Measurements from ENCODE around the gene CACNA1S. TPM values are rescaled to one million over a fixed set of nuclear protein-coding genes. Genes with fewer than 3 reads are reported as not detected.

CACNA1S gene
- total and polyA plus RNA-seq, 2 experiments from 2014 or later: not detected

GRCh38 chr1:201077116-201077515 is 35.1 kb downstream of the CACNA1S start:
- Histone ChIP-seq H3K27ac (no peak overlapping the region), H3K36me3 (replicated peaks; ENCODE audit: insufficient read depth, low read depth) (no peaks in the 10 kb centered on the region), H3K27me3 (no peaks in the 10 kb centered on the region), H3K4me2 (no peak overlapping the region), H3K4me1 (ENCODE audit: insufficient read depth) (no peaks in the 10 kb centered on the region), H2AFZ (no peak overlapping the region), H4K20me1 (ENCODE audit: insufficient read depth, poor library complexity, severe bottlenecking) (no peaks in the 10 kb centered on the region), H3K9me2 (replicated peaks; ENCODE audit: insufficient read depth) (no peaks in the 10 kb centered on the region), H3K4me3 (no peak overlapping the region), H3K9me3 (ENCODE audit: low read depth) (no peaks in the 10 kb centered on the region), H3K79me2 (no peaks in the 10 kb centered on the region)
- no peak for TF ChIP-seq EZH2phosphoT487 (IDR thresholded peaks at IDR 0.05; ENCODE audit: low read depth, severe bottlenecking, unreplicated experiment)
- no peak for TF ChIP-seq EZH2 (IDR thresholded peaks at IDR 0.05; ENCODE audit: borderline replicate concordance)
- no peak for TF ChIP-seq CTCF (IDR thresholded peaks at IDR 0.05; ENCODE audit: poor library complexity)
- WGBS (ENCODE audit: low lambda C conversion rate, missing lambda C conversion rate): 78% methylated on average over 7 of the region's 7 CpGs
- DNase-seq (ENCODE audit: low spot score): no peak

DNA sequence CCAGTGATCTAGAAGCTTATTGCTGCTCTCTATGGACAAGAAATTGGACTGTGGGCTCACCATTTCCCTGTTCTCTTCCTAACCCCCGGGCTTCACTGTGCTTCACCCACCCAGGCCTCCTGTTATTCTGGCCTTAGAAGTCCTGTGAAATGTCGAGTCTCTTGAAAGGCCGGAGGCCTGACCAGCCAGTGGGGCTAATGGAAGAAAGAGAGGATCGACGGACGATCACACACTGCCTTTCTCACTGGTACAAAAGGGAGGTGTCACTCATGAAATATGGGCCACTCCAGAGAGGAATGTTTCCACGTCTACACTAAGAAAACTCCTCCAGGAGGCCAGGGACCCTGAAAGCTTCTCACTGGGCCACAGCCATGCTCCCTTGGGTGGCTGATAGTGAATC is 36.1 kb downstream of the CACNA1S start:
- Histone ChIP-seq H3K36me3 (replicated peaks; ENCODE audit: insufficient read depth, low read depth) (no peaks in the 10 kb centered on the region), H3K79me2 (no peaks in the 10 kb centered on the region), H3K27ac (no peak overlapping the region), H3K4me2 (no peak overlapping the region), H3K4me3 (no peak overlapping the region), H3K9me3 (ENCODE audit: low read depth) (no peaks in the 10 kb centered on the region), H4K20me1 (ENCODE audit: insufficient read depth, poor library complexity, severe bottlenecking) (no peaks in the 10 kb centered on the region), H3K27me3 (no peaks in the 10 kb centered on the region), H2AFZ (no peak overlapping the region), H3K9me2 (replicated peaks; ENCODE audit: insufficient read depth) (no peaks in the 10 kb centered on the region), H3K4me1 (ENCODE audit: insufficient read depth) (no peaks in the 10 kb centered on the region)
- TF ChIP-seq EZH2phosphoT487 (IDR thresholded peaks at IDR 0.05; ENCODE audit: low read depth, severe bottlenecking, unreplicated experiment) (no peak), EZH2 (IDR thresholded peaks at IDR 0.05; ENCODE audit: borderline replicate concordance) (no peak), CTCF (IDR thresholded peaks at IDR 0.05; ENCODE audit: poor library complexity) (no peak)
- DNase-seq (ENCODE audit: low spot score): no peak
- 65% methylated on average over 7 of the region's 7 CpGs for WGBS (ENCODE audit: low lambda C conversion rate, missing lambda C conversion rate)

- Histone ChIP-seq H3K27me3 (no peaks in the 10 kb centered on the region), H3K4me3 (no peak overlapping the region), H3K36me3 (replicated peaks; ENCODE audit: insufficient read depth, low read depth) (no peaks in the 10 kb centered on the region), H3K4me1 (ENCODE audit: insufficient read depth) (no peaks in the 10 kb centered on the region), H3K4me2 (no peak overlapping the region), H3K9me2 (replicated peaks; ENCODE audit: insufficient read depth) (no peaks in the 10 kb centered on the region), H3K9me3 (ENCODE audit: low read depth) (no peaks in the 10 kb centered on the region), H3K79me2 (no peaks in the 10 kb centered on the region), H2AFZ (no peak overlapping the region), H4K20me1 (ENCODE audit: insufficient read depth, poor library complexity, severe bottlenecking) (no peaks in the 10 kb centered on the region), H3K27ac (no peak overlapping the region)
- no peak for DNase-seq (ENCODE audit: low spot score)
- 71% methylated on average over 5 of the region's 5 CpGs for WGBS (ENCODE audit: low lambda C conversion rate, missing lambda C conversion rate)
- TF ChIP-seq EZH2 (IDR thresholded peaks at IDR 0.05; ENCODE audit: borderline replicate concordance): no peak
- no peak for TF ChIP-seq CTCF (IDR thresholded peaks at IDR 0.05; ENCODE audit: poor library complexity)
- no peak for TF ChIP-seq EZH2phosphoT487 (IDR thresholded peaks at IDR 0.05; ENCODE audit: low read depth, severe bottlenecking, unreplicated experiment)
Measured at GRCh38 chr1:201074018-201074417, 38.2 kb downstream of the CACNA1S start.

GRCh38 chr1:201072922-201073321 is 39.3 kb downstream of the CACNA1S start:
- Histone ChIP-seq H3K9me3 (ENCODE audit: low read depth) (no peaks in the 10 kb centered on the region), H3K27me3 (no peaks in the 10 kb centered on the region), H3K79me2 (no peaks in the 10 kb centered on the region), H3K4me1 (ENCODE audit: insufficient read depth) (no peaks in the 10 kb centered on the region), H3K4me2 (no peak overlapping the region), H4K20me1 (ENCODE audit: insufficient read depth, poor library complexity, severe bottlenecking) (no peaks in the 10 kb centered on the region), H3K4me3 (no peak overlapping the region), H2AFZ (no peak overlapping the region), H3K27ac (no peak overlapping the region), H3K36me3 (replicated peaks; ENCODE audit: insufficient read depth, low read depth) (no peaks in the 10 kb centered on the region), H3K9me2 (replicated peaks; ENCODE audit: insufficient read depth) (no peaks in the 10 kb centered on the region)
- no peak for DNase-seq (ENCODE audit: low spot score)
- WGBS (ENCODE audit: low lambda C conversion rate, missing lambda C conversion rate): 79% methylated on average over 6 of the region's 6 CpGs
- TF ChIP-seq EZH2phosphoT487 (IDR thresholded peaks at IDR 0.05; ENCODE audit: low read depth, severe bottlenecking, unreplicated experiment) (no peak), CTCF (IDR thresholded peaks at IDR 0.05; ENCODE audit: poor library complexity) (no peak), EZH2 (IDR thresholded peaks at IDR 0.05; ENCODE audit: borderline replicate concordance) (no peak)

Data from hepatocyte (in vitro differentiated cells).